Activated gamma-delta T cell treated with anti-CD3 and anti-CD28 coated beads, Interleukin-2, amount 50 U/mL, for 16 hours (primary cell): ENCODE measurements around the gene PDE7B.

Experiments
- DNase-seq: peaks from one replicate; pipeline ENCODE4 v3.0.0-alpha.2; 2020; ENCODE audit warnings: low read depth

PDE7B gene

DNA sequence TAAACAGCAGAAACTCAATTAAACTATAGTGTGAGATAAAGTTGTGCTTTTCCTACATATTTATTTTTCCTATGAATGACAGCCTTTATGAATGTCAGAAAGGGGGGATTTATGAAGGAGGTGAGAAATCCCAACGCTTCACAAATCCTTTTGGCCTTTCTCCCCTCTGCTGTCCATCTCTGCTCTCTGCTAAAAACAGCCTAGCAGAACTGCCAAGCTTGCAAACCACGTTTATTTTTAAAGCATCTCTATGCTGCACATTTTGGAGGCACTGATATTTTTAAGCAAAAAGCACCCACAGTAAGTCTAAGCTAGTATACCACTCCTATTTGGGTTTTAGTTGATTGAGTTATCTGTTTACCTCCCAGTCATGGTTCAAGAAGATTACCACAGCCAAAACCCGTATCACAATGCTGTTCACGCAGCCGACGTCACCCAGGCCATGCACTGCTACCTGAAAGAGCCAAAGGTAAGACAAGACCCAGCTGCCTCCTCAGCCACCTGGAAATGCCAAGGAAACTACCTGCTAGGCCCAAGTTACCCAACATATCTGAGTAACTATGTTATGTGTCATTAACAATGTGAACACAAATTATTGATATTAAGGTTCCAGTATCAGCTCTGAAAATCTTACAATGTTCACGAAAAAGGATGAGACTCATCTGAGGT lies 302.3 kb downstream of the PDE7B start:
- DNase-seq: no peak

DNA sequence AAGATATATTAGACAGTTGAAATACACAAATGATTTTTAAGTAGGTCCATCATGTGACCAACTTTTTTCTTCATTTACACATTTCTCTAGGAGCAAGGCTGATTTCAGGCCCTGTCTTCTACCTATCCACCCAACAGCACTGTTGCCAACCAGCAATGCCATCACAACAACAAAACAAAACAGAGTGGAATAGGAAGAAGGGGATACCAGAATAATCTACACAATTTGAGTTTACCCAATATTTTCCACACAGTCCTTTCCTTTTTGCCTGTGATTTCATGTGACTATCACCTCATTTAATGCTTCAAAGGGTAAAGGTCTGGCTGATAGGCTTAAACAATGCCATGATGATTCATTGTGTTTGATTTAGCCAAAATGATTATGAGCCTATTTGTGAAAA lies 303.7 kb downstream of the PDE7B start:
- DNase-seq: no peak

DNA sequence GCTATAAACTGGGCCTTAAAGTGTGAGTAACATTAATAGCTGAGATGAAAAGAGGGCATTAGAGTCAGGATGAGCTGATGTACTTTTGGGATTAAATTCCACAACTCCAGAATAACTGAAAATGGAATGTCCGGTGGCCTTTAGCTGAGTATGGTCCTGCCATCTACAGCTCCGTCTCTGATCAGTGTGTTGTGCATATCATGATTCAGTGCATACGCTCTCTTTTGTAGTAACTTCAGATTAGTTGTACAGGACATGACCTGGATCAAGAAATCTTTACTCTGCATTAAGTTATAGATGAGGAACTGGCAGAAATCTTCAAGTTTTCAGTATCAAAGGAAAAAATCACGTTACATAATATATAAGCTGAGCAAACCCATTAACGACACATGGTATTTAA lies 306.2 kb downstream of the PDE7B start:
- DNase-seq: no peak

DNA sequence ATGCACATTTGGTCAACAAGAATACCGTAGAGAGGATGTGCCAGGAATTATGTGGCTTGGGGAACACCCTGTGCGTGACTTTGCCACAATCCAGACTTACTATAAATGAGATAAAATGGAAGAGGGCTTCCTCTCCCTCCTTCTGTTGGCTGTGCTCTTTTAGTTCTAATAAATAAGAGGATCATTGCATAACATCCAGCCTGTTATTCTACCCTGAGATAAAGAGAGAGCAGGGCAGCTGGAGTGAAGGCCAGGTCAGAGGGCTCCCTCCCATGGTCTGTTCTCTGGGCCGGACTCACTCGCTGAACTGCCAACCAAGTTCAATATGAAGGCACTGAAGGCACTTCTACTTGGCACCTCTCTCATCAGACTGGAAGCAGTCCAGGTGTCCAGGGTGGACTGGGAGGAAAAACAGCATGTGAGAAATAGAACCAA lies 306.9 kb downstream of the PDE7B start:
- DNase-seq: no peak

DNA sequence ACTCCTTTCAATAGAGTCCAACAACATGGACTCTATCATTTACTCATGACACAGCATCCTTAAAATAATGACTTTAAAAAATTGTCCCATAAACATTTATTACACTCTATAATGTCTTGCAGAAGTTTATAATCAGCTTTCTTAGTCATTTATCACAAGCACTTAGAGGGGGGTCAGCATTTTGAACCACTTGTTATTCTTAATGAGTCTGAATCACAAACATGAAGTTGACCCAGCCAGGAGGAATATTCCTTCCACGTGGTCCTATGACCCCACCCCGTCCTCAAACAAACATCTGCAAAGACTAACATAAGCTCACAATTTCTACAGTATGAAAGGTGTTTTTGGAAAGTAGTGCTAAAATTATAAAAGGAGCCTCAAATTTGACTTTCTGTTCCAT lies 307.5 kb downstream of the PDE7B start:
- DNase-seq: no peak

DNA sequence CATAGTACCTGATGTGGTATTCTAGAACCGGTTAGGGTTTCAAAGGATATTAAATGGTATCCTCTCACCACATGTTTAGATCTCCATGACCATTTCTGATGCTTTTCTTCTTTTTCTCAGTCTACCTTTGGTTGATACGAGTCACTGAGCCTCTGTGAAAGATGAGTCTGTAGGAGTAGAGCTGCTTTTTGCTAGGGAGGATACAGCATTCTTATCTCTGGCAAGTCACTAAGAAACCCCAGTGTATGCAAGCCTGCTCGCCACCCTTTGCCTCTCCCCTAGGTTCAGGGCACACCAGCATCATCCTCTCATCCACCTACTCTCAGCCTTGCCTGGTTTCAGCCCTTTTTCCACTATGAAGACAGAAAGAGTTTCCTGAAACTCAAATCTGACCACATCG lies 308.7 kb downstream of the PDE7B start:
- no peak for DNase-seq

DNA sequence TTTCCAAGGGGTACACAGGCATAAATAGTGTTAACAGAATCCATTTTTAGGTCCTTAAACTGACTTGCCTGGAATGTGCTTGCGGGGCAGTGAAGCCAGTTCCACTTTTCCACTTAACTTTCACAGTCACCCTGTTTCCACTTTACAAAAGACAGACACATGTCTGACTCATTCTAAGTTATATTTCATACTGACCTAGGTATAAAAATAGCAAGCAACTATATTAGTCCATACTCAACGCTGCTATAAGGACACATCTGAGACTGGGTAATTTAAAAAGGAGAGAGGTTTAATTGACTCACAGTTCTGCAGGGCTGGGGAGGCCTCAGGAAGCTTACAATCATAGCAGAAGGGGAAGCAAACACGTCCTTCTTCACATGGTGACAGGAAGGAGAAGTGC lies 310.4 kb downstream of the PDE7B start:
- no peak for DNase-seq

DNA sequence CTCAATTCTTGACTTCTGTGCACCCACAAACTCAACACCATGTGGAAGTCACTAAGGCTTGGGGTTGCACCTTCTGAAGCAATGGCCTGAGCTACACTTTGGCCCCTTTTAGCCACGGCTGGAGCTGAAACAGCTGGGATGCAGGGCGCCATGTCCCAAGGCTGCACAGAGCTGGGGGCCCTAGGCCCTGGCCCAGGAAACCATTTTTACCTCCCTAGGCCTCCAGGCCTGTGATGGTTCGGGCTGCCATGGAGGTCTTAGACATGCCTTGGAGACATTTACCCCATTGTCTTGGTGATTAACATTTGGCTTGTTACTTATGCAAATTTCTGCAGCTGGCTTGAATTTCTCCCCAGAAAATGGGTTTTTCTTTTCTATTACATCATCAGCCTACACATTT lies 311.8 kb downstream of the PDE7B start:
- DNase-seq: no peak

DNA sequence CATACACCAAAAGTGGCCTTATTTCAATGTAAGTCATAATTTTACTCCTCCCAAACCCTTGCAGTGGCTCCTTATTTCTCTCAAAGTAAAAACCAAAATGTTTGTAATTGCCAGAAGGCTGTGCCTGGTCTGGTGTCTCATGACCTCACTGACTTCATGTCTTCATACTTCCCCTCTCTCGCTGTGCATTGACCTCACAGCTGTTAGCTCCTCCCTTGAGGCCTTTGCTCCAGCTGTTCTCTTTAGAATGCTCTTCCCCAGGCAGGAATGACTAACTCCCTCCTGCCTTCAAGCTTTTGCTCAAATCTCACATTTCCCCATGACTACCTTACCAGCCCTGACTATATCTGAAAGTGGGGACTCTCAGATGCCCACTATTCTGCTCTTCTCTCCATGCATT lies 315.3 kb downstream of the PDE7B start:
- DNase-seq: no peak

DNA sequence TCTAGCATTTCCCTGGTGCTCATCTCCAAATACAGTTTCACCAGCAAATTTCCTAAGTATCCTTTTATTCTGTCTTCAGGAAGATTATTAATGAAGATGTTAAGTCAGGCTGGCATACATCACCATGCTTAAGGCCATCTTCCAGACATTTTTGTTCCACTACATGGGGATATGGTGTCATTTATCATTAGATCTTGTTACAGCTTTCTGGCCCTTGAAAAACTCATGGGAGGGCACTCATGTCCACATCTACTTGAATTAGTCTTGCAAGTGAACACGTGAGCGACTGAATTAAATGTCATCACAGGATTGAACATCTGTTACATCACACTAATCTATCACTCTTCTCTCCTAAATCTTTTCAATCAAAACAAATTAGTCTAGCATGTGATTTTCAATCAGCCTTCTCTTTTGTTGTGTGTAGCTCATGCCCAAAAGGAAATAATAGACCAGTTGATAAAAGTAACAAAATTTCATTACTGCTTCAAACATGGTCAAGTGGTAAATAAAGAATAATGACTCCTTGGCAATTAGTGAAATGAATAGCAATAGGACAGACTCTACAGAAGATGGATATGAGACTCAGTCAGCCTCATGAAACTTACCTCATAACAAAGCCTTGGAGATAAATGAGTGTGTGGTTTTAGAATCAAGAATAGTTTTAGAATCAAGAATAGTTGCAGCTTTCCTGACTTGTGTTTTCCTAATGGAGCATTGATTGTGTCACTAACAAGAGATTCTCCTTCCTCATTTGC lies 318.1 kb downstream of the PDE7B start:
- no peak for DNase-seq

DNA sequence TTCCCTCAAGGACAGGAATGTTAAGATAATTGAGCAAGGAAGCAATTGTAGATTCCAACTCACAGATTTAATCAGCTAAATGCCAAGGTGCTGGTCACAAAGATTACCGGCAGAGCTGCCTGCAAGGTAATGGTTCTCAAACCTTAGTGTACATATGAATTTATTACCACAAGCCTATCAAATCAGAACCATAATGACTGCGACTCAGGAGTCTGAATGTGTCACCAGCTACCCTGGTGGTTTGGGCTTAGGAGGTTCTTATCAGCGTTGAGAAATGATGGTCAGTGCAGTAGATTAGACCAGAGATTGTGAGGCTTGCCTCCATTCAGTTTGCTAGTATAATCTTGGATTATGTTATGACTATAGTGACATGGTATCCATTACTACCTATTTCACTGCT lies 319.7 kb downstream of the PDE7B start:
- no peak for DNase-seq

DNA sequence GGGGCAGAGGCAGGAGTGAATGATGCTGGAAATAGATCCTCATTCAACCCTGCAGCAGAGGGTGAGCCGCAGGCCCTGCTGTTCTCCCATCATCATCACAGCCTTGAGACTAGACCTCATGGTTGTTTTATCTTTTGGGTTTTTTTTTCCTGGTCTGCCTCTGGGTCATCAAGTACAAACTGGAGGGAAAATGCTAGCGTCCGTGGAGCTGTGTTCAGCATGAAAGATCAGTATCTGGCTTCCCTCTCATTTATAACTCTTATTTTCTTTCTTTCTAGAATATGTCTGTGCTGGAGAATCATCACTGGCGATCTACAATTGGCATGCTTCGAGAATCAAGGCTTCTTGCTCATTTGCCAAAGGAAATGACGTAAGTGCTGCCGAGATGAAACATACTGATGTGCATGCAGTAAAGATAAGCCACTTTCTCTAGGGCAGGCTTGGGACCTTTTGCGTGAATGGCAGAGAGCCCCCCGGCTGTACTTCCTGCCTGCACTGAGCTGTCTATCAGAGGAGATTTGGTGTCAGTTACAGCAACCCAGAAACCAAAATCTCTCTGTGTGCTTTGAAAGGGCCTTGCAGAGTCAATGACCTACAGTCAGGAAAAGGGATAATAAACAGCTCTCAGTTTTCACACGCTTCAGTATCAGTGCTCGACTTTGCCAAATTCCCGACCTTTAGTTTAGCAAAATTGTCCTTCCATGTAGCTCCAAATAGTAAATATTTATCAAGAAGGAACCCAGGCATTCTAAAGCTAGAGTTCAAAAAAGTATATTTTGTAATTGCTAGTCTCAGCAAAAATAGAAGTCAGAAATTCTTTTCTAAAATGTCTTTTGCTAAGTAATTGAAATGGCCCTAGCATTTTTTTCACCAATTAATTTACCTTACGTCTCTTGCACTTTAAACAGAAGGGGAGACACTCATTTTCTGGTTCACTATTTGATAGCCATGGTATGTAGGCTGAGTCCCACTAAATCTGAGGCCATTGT lies 322.3 kb downstream of the PDE7B start:
- no peak for DNase-seq

DNA sequence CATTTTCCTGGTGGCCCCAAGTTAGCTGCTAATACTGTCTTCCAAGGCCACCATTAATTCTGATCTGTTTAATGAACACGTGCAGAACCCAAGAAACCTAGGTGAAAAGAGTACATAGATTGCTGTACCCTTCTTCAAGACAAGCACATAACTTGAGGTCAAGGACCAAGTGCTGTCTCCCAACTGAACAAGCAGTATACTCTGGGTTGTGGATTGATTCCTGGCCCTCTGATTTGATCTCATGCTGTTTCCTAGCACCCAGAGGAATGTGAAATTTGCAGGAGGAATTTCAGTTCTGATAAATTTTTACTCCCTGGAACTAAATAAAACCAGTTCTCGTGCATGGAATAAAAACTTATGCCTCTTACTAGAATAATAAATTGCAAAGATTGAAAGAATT lies 323.0 kb downstream of the PDE7B start:
- no peak for DNase-seq

DNA sequence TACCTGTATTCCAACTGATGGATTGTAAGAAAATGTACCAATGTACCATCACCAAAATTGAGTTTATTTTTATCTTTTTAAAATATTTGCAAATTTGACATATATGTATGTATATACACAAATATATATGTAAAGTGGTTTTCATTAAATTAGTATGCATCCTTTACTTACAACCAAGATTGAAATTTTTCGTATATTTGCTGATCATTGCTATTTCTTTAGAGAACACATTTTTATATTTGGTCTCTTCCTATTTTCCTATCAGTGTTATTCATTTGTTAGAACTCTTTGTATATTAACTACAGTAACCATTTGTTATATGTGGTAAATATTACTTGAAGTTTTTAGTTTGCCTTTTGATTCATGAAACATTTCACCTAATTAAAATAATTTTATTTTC lies 324.4 kb downstream of the PDE7B start:
- no peak for DNase-seq

DNA sequence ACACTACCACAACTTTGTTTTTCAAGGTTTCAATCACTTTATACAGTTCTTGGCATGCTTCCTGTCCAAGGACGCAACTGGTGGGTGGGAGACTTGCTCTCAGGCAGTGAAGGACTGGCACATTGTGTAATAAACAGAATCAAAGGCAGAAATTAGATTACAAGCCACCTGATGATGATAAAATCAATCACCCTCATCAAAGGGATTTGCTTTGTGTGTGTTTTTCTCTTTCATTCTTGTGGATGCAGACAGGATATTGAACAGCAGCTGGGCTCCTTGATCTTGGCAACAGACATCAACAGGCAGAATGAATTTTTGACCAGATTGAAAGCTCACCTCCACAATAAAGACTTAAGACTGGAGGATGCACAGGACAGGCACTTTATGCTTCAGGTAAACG lies 327.2 kb downstream of the PDE7B start:
- DNase-seq: no peak

DNA sequence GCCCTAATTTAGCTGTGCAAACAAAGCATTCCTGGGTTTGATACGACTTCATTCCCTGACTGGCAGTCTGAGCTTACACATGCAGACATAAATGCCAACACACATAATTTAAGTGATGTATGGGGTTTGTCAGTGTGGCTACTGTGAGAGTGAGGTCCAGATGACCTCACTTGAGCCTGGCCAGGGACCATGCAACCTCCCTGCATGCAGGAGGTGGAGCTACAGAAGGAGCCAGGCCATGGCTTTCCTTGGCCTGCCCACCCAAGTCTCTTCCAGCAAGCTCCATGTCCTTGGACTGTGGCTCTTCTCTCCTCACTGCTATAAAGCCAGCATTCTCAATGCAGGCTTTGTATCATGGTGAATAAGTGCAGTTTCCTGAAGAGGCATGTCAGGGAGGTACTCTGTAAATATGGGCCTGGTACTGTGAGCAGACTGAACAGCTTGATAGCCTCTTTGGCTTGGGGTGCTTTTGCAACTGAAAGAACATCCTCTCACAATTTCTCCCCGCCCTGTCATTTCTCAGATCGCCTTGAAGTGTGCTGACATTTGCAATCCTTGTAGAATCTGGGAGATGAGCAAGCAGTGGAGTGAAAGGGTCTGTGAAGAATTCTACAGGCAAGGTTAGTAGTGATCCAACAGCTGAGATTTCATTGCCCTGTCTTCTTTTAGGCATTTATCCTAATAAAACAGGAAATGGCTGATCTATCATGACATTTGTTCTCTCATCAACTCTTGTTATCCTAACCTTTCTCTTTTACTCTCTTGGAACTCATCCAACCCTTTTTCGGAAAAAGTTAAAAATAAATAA lies 329.4 kb downstream of the PDE7B start:
- no peak for DNase-seq

DNA sequence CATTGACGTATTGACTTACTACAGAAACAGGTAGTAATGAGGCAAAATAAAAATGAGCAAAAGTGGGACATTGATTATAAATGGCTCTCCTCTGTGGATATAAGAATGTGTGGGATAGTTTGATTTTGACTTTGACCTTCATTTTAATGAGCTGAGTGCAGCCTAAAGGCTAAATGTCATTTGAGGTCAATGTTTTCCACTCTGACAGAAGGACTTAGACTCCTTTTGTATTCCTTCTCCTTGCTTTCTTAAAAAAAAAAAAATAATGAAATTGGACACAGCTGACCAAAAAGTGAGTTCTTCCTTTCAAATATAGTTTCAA lies 330.0 kb downstream of the PDE7B start:
- no peak for DNase-seq

DNA sequence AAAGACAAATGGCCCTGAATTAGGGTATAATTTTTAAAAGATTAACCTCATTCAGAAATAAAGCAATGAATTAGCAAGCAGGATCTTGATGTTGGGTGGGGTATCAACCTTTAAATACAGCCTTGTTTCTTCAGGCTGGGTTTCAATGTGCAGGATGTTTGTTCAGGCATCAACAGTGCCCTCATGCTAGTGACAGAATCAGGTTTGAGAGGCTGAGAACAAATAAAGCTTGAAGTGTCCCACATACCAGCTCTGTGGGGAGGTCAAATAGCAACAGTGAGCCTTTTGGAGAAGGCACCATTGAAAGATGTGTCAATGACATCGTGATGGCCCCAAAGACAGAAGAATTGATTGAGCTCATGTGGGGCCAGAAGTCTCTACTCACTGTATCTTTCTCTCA lies 330.4 kb downstream of the PDE7B start:
- DNase-seq: no peak

DNA sequence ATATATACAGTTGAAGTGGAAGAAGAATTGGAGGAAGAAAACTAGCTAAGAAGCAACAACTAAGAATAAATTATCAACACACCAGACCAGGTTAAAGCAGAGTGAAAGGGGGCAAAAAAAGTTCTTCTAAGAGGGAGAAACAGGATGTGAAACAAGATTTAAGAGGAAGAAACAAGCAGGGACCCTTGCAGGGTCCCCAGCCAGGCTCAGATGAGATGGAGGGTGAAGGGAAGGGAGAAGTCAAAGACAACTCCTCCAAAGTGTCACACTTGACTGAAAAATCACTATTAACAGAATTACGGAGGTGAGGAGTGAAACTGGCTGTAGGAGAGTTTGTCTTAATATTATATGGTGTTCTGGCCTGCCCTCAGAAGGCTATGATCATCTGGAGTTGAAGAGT lies 333.2 kb downstream of the PDE7B start:
- no peak for DNase-seq

DNA sequence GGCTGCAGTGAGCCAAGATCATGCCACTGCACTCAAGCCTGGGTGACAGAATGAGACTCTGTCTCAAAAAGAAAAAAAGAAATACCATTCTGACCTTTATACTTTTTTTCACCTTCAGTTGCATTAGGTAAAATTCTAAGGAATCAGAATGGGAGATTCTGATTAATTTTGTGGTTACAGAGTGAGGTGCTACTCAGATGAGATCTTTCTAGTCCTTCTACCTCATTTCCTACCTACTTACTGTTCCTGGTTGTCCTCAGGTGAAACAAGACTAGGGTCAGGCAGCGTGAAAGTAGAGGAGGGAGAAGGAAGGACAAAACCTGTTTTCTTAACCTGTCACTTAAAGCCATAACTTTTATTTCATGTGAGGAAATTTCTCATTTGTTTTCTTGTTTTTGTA lies 334.9 kb downstream of the PDE7B start:
- no peak for DNase-seq

DNA sequence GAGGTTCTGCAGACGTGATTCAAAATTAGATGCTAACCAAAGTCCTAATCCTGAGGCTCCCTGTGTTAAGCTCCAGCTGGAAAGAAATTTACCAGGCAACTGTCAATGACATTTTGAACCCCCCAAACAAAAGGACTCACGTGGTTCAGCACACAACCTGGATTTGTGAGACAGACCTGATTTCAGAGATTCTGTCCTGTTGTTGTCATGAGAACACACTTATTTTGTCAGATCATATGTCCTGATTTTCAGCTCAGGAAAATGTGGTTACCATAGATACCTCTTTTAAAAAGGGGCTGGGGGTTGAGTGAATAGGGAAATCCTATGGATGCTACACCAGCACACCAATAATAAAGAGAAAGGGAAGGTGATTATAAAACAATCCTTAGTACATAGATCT lies 337.0 kb downstream of the PDE7B start:
- no peak for DNase-seq

DNA sequence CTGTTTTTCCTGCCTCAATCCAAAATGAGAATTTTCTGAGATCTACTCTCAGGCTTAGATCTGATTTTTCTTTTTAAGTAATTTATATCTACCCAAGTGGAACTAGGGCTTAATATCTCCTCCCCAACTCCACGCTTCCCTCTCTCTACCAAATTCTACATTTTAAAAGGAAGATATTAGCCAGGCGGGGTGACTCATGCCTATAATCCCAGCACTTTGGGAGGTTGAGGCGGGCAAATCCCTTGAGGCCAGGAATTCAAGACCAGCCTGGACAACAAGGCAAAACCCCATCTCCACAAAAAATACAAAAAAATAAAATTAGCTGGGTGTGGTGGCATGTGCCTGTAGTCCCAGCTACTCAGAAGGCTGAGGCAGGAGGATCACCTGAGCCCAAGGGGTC lies 337.6 kb downstream of the PDE7B start:
- DNase-seq: no peak
